ENCODE measurements around the gene SERPINA6.

DNA sequence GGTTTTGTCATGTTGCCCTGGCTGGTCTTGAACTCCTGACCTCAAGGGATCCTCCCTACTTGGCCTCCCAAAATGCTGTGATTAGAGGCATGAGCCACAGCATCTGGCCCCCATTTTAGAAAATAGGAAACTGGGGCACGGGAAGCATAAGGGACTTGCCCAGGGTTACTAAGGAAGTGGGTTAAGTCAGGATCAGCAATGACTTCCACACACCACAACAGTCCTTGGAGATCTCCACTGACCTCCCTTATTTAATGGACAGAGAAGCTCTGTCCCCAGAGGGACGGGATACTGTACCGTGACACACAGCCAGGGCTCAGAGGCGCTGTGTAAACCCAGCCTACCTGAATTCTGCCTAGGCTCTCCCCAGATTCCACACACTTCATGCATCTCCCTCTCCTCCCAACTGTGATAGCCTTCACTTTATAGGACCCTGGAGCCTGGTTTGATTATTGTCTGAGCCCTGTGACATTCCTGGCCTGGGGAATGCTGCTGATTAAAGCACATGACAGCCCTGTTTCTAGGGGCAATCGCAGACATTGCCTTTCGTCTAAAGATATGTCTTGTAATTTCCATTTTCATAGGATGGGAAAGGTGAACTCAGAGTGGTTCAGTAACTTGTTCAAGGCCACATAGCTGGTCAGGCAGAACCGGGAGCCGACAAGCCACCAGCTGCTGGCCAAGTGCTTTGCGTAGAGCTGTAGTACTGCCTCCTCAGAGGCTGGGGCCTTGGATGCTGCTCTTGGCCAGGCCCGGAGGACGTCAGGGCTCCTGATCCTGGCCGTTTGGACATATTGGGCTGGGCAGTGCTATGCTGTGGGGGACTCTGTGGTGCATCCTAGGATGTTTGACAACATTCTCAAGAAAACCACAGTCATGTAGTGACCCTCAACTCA, 44.5 kb upstream of the SERPINA6 start:
- TF ChIP-seq, protein P1, sequence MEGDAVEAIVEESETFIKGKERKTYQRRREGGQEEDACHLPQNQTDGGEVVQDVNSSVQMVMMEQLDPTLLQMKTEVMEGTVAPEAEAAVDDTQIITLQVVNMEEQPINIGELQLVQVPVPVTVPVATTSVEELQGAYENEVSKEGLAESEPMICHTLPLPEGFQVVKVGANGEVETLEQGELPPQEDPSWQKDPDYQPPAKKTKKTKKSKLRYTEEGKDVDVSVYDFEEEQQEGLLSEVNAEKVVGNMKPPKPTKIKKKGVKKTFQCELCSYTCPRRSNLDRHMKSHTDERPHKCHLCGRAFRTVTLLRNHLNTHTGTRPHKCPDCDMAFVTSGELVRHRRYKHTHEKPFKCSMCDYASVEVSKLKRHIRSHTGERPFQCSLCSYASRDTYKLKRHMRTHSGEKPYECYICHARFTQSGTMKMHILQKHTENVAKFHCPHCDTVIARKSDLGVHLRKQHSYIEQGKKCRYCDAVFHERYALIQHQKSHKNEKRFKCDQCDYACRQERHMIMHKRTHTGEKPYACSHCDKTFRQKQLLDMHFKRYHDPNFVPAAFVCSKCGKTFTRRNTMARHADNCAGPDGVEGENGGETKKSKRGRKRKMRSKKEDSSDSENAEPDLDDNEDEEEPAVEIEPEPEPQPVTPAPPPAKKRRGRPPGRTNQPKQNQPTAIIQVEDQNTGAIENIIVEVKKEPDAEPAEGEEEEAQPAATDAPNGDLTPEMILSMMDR (IDR thresholded peaks at IDR 0.05), result no peak
- TF ChIP-seq POLR2A (IDR thresholded peaks at IDR 0.05), result no peak
